Neuron (in vitro differentiated cells): ENCODE measurements around the gene SHISA3.

Experiments
- H2AFZ ChIP-seq: one replicate; pipeline ENCODE4 v1.6.1; 2013; ENCODE audit warnings: low read depth, mild to moderate bottlenecking, inconsistent platforms, low read length, moderate library complexity
- H3K27me3 ChIP-seq: one replicate; pipeline ENCODE4 v1.6.1; 2013; ENCODE audit warnings: low read length; ENCODE audit not compliant: insufficient read depth
- H3K36me3 ChIP-seq: one replicate; pipeline ENCODE4 v1.6.1; 2013; ENCODE audit warnings: low read length; ENCODE audit not compliant: insufficient read depth
- H3K4me1 ChIP-seq: one replicate; pipeline ENCODE4 v1.6.1; 2013; ENCODE audit warnings: low read length; ENCODE audit not compliant: insufficient read depth
- H3K4me3 ChIP-seq: 2 replicates; pipeline ENCODE4 v1.5.1; 2013; ENCODE audit warnings: mild to moderate bottlenecking, low read length, moderate library complexity
- H3K9me3 ChIP-seq: one replicate; pipeline ENCODE4 v1.6.1; 2013; ENCODE audit warnings: low read length

The SHISA3 gene

DNA sequence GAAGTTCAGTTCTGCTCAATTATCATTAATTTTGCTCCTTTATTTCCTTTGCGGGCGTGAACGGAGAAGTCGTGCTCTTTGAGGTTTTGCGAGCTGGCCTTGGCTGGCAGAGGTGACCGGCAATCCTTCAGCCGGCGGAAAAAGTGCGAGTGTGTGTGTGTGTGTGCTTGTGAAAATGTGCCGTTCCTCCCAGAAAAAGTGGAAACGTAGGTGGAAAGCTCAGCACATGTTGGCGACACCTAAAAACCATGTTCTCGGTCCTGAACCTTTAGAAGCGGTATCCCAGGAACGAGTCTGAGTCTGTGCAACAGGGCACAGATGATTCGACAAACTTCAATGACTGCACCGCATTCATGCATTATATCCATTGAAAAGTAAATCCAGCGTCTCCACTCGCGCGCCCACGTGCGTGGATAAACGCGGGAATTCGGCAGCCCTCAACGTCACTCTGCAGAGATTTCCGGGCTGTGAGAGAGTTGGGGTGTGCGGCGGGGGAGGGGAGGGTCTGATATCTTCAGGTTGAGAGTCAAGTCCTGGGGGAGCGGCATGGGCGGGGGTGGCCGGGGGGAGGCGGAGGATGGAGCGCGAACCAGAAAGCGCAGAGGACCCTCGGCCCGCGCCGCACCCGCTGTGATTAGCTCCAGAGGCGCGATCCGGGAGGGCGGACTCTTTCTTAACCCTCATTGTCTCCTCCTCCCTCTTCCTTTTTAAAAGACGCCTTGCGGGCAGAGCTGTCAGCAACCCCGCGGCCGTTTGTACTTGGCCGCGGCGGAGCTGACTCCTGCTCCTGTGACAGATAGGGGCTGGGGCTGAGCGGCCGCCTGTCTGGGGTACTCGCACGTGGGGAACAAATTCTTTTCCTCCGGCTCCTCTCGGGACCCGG, at the start of gene SHISA3:
SHISA3 (plus strand) TSS at position 737 of the 883 bp plus-strand sequence. CDS start 569 bp downstream, outside the sequence.
- H3K27me3 ChIP-seq = peaks cover 76% of the 10 kb centered on the region
- H3K36me3 ChIP-seq = no peaks in the 10 kb centered on the region
- H3K9me3 ChIP-seq = no peaks in the 10 kb centered on the region
- peaks cover 25% of the 10 kb centered on the region for H3K4me1 ChIP-seq
- H3K4me3 ChIP-seq = peak within 1 kb of the TSS; percentile 29
- H2AFZ ChIP-seq = peak within 1 kb of the TSS; percentile 65

DNA sequence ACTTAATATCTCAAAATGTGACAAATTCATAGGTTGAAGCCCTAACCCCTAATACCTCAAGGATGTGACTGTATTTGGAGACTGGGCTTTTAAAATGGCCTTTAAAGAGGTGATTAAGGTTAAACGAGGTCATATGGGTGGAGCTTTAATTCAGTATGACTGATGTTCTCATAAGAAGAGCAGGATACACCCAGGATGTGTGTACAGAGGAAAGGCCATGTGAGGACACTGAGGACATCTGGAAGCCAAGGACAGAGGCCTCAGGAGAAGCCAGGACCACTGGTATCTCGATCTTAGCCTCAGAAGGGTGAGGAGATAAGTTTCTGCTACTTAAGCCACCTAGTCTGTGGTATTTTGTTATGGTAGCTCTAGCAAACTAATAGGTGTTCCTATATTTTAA, 49.0 kb upstream of the SHISA3 start:
- no peak overlapping the region for H2AFZ ChIP-seq
- H3K27me3 ChIP-seq = no peaks in the 10 kb centered on the region
- H3K9me3 ChIP-seq = no peaks in the 10 kb centered on the region
- no peaks in the 10 kb centered on the region for H3K36me3 ChIP-seq
- H3K4me3 ChIP-seq = no peak overlapping the region
- H3K4me1 ChIP-seq = no peaks in the 10 kb centered on the region

DNA sequence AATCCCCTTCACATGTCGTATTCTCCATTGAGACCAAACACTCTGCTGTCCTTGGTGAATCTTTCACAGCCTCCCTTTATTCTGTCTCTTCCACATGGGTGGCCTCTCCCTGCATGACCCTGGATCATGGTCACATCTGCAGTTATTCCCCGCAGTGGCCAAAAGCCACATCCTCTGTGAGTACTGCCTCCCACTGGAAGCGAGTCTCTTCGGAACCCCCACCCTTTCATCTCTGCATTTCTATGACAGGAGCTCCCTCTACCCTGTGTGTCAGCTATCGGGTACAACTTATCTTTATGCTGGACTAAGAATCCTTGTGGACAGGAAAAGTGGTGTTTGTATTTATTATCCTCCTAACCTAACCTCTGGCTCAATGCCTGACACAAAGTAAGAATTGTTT, 48.6 kb upstream of the SHISA3 start:
- H3K9me3 ChIP-seq = no peaks in the 10 kb centered on the region
- no peaks in the 10 kb centered on the region for H3K27me3 ChIP-seq
- no peak overlapping the region for H3K4me3 ChIP-seq
- H2AFZ ChIP-seq = no peak overlapping the region
- no peaks in the 10 kb centered on the region for H3K36me3 ChIP-seq
- H3K4me1 ChIP-seq = no peaks in the 10 kb centered on the region

DNA sequence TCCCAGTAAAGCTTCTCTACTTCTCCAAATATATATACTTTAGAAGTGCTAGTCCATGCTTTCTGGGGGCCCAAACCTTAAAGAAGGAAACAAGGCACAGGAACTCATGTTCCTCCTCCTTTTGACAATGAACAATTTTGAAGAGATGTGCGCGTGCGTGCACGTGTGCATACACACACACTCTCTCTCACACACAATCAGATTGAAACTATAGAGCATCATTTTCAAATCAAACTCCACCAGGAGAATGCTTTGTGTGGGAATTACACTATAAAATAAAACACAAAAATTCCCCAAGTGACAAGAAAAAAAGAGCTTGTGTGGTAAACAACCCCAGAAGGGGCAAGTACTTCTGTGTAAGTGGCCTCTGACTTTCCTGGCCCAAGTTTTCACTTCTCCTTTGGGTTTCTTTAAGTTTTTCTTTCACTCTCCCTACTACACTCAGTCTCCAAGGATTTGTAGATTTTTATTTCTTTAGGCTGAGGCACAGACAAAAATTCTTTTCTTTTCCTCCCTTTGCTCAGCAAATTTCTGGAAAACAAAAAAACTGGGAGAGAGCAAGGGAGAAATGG, 46.6 kb upstream of the SHISA3 start:
- Histone ChIP-seq H2AFZ (no peak overlapping the region), H3K27me3 (peaks cover 2% of the 10 kb centered on the region), H3K9me3 (no peaks in the 10 kb centered on the region), H3K4me3 (no peak overlapping the region), H3K4me1 (no peaks in the 10 kb centered on the region), H3K36me3 (no peaks in the 10 kb centered on the region)

DNA sequence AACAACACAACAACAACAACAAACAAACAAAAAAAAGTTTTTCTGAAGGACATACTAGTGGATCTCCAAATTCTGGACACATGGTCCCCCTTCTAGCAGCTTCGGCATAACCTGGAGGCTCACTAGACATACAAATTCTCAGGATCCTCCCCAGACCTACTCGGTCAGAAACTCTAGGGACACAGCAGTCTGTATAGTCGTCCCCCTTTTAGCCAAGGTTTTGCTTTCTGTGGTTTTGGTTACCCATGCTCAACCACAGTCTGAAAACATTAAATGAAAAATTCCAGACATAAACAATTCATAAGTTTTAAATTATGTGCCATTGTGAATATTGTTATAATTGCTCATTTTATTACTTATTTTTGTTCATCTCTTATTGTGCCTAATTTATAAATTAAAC, 45.2 kb upstream of the SHISA3 start:
- no peaks in the 10 kb centered on the region for H3K4me1 ChIP-seq
- H3K9me3 ChIP-seq = no peaks in the 10 kb centered on the region
- H3K4me3 ChIP-seq = no peak overlapping the region
- peaks cover 2% of the 10 kb centered on the region for H3K27me3 ChIP-seq
- no peaks in the 10 kb centered on the region for H3K36me3 ChIP-seq
- H2AFZ ChIP-seq = no peak overlapping the region

DNA sequence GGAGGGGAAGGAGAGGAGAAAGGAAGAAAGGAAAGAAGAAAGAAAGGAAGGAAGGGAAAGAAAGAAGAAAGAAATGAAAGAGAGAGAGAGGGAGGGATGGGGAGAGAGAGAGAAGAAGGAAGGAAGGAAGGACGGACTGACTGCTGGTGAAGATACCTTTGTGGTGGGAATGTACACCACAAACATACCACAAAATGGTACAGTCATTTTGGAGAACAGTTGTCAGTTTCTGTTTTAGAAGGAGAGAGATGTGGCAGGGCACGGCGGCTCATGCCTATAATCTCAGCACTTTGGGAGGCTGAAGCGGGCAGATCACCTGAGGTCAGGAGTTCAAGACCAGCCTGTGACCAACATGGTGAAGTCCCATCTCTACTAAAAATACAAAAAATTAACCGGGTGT, 40.0 kb upstream of the SHISA3 start:
- Histone ChIP-seq H3K36me3 (no peaks in the 10 kb centered on the region), H3K4me1 (no peaks in the 10 kb centered on the region), H2AFZ (no peak overlapping the region), H3K4me3 (no peak overlapping the region), H3K9me3 (no peaks in the 10 kb centered on the region), H3K27me3 (peaks cover 4% of the 10 kb centered on the region)

DNA sequence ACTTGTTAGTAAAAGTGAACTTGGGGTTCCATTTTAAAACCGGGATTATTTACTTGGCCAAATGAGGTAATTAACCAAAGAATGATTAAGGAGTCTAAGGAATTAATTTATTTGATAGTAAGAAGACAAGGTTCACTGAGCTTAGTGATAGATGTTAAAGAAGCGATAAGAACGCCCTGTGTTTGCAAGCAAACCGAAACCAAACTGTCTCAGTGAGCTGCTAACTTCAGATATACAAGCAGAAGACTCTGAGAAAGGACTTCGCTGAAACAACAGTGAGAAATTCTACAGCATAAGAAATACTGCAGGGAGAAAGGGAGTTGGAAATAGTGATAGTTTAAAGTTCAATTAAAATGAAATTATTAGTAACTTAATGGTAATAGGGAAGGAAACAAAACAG, 37.6 kb upstream of the SHISA3 start:
- Histone ChIP-seq H3K36me3 (no peaks in the 10 kb centered on the region), H2AFZ (no peak overlapping the region), H3K27me3 (peaks cover 4% of the 10 kb centered on the region), H3K9me3 (no peaks in the 10 kb centered on the region), H3K4me1 (no peaks in the 10 kb centered on the region), H3K4me3 (no peak overlapping the region)

DNA sequence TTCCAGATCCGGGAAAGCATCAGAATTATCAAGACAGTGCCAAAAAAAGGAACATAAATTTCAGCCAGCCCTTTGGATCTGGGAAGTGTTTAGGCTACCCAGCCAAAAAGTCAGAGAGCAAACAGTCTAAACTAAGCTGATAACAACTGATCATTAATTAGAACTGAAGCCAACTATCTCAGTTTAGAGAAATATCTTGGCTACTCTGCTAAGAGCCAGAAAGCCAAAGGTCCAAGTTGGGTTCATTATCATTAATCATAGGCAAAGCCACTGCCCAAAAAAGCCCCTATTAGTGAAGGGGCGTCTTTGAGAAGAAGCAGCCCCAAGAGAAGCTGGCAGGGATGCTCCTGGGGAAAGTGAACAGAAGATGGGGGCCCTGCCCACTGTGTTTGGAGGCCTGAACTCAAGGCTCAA, 37.0 kb upstream of the SHISA3 start:
- no peaks in the 10 kb centered on the region for H3K9me3 ChIP-seq
- H3K4me3 ChIP-seq = no peak overlapping the region
- no peaks in the 10 kb centered on the region for H3K36me3 ChIP-seq
- H3K27me3 ChIP-seq = peaks cover 2% of the 10 kb centered on the region
- no peak overlapping the region for H2AFZ ChIP-seq
- no peaks in the 10 kb centered on the region for H3K4me1 ChIP-seq

DNA sequence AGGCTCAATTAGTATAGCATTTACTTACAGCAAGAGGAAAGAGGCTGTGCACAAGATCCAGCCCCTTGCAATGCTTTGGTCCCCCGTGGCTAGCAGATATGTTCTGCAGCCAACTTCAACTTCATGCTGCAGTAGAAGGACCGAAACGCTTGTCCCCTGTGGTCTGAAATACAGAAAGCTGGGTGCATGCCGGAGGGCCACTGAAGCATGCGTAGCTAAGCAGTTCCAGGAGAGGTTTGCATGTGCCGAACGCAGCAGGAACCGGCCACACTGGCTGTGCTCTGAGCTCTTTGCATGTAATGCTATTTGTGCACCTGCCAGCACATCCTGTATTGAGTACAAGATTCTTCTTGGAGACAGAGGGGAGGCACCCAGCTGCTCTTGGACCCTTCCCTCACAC, 35.8 kb upstream of the SHISA3 start:
- Histone ChIP-seq H3K27me3 (peaks cover 2% of the 10 kb centered on the region), H2AFZ (no peak overlapping the region), H3K36me3 (no peaks in the 10 kb centered on the region), H3K4me1 (no peaks in the 10 kb centered on the region), H3K4me3 (no peak overlapping the region), H3K9me3 (no peaks in the 10 kb centered on the region)

DNA sequence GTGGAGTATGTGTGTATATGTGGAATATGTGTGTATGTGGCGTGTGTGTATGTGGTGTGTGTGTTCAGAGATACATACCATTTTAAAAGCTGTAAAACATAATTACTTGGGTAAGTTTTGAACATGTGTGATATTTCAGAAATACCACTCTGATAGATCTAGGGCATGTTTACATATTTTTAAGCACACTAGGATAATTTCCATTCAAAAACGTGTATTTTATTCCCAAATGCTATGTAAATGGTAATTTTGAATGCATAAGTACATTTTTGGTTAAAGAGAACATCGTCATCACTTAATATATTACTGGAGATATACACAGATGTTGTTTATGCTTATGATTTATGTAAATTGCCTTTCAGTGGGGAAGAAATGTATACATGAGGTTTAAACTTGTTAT, 34.7 kb upstream of the SHISA3 start:
- H3K4me1 ChIP-seq = no peaks in the 10 kb centered on the region
- no peak overlapping the region for H2AFZ ChIP-seq
- no peak overlapping the region for H3K4me3 ChIP-seq

DNA sequence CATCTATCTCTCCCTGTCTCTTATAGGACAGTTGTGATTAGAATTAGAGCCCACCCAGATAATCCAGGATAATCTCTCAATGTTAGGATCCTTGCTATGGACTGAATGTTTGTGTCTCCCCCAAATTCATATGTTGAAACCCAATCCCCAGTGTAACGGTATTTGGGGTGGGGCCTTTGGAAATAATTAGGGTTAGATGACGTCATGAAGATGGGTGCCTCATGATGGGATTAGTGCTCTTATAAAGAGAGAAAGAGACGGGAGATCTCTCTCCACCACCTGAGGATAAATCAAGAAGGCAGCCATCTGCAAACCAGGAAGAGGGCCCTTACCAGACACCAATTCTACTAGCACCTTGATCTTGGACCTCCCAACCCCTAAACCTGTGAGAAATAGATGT, 33.7 kb upstream of the SHISA3 start:
- Histone ChIP-seq H2AFZ (no peak overlapping the region), H3K9me3 (no peaks in the 10 kb centered on the region), H3K36me3 (no peaks in the 10 kb centered on the region), H3K27me3 (peaks cover 2% of the 10 kb centered on the region), H3K4me1 (no peaks in the 10 kb centered on the region), H3K4me3 (no peak overlapping the region)

More for the DNA sequence above, 34.7 kb upstream of the SHISA3 start:
- no peaks in the 10 kb centered on the region for H3K9me3 ChIP-seq
- H3K36me3 ChIP-seq = no peaks in the 10 kb centered on the region
- peaks cover 2% of the 10 kb centered on the region for H3K27me3 ChIP-seq

DNA sequence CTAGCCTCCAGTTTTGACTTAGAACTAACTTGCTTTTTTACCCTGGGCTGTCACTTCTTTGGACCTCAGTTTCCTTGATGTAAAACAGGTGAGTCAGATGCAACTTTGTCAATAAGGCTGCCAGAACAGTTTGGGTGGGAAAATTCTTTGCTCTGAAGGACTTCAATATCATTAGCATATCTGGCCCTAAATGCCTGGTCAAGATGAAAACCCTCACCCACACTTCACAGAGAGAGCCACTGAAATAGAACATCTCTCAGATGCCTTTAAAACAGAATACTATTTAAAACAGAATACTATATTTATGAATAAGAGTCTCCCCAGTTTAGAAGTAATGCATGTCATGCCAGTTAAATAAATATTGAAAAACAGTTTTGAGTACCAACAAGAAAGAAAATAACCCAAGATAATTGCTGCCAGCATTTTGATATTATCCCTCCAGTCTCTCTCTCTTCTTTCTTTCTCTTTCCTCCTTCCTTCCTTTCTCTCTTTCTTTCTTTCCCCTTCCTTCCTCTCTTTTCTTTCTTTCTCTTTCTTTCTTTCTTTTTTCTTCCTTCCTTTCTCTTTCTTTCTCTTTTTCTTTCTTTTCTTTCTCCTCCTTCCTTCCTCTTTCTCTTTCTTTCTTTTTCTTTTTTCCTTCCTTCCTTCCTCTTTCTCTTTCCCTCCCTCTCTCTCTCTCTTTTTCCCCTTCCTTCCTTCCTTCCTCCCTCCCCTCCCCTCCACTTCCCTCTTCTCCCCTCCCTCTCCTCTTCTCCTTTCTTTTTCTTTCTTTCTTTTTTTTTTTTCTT, 32.8 kb upstream of the SHISA3 start:
- no peaks in the 10 kb centered on the region for H3K9me3 ChIP-seq
- no peak overlapping the region for H2AFZ ChIP-seq

DNA sequence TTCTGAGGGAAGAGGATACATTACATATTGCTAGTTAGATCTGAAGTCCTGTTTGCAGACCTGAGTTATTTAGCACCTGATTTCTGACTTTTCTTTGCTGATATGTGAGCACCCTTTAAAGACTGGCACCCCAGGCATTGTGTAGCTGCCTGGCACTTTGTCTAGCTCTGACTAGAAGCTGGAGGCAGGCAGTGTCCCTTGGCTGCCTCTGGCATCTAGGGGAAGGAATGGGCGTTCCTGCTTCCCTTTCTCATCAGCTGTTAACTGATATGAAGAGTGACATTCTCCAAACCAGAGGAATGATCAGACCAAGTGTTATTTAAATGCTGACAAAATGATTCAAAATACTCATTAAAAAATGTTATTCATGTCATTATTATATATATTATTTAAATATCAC, 30.3 kb upstream of the SHISA3 start:
- H3K27me3 ChIP-seq = no peaks in the 10 kb centered on the region
- H3K4me3 ChIP-seq = no peak overlapping the region
- no peak overlapping the region for H2AFZ ChIP-seq

More for the DNA sequence above, 32.8 kb upstream of the SHISA3 start:
- no peaks in the 10 kb centered on the region for H3K4me1 ChIP-seq
- no peaks in the 10 kb centered on the region for H3K36me3 ChIP-seq
- H3K4me3 ChIP-seq = no peak overlapping the region
- H3K27me3 ChIP-seq = peaks cover 2% of the 10 kb centered on the region

More for the DNA sequence above, 30.3 kb upstream of the SHISA3 start:
- no peaks in the 10 kb centered on the region for H3K9me3 ChIP-seq
- H3K4me1 ChIP-seq = no peaks in the 10 kb centered on the region
- no peaks in the 10 kb centered on the region for H3K36me3 ChIP-seq
